ENCODE data around the gene DRAXIN. TPM values are rescaled to one million over a fixed set of nuclear protein-coding genes. Genes with fewer than 3 reads are reported as not detected.

Gene DRAXIN
- under 0.01 TPM in 1 of 2 replicates, not detected in the other for total RNA-seq

DNA sequence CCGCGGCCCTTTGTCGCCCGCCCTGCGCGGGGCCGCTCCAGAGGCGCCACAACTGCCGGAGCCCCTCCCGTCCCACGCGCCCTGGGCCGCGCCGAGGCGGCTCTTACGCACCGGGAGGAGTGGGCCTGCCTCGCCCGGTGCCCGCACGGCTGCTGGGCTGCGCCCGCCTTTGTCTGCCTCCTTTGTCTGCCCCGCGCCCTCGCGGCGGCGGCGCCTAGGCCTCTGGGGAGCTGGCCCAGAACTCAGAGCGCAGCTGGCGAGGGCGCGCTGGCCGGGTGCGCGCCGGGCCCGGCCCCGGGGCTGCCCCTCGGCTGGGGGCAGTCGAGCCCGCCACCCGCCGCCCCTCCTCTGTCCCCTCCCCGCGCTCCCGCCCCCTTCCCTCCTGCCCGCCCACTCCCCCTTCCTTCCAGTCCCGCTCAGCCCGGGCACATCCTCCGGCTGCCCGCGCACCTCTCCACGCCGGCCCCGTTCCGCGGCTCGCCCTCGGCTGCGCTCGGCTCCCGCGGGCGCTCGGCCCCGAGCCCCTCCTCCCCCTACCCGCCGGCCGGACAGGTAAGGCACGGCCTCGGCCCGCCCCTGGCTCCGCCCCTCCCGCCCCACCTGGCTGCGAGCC, at the start of gene DRAXIN:
DRAXIN (plus strand) TSS at position 409 of the 613 bp plus-strand sequence. CDS start 14,549 bp downstream, outside the sequence.

GRCh38 chr1:11654137-11654938, 37.2 kb upstream of the DRAXIN start, which contains the start of the genes FBXO2 and FBXO44:
Gene FBXO2, minus strand, starts transcription at chr1:11654429. Its CDS starts 89 bp downstream, at chr1:11654340.
Gene FBXO44, plus strand, starts transcription at chr1:11654877. Its CDS starts 959 bp downstream, at chr1:11655836.

DNA sequence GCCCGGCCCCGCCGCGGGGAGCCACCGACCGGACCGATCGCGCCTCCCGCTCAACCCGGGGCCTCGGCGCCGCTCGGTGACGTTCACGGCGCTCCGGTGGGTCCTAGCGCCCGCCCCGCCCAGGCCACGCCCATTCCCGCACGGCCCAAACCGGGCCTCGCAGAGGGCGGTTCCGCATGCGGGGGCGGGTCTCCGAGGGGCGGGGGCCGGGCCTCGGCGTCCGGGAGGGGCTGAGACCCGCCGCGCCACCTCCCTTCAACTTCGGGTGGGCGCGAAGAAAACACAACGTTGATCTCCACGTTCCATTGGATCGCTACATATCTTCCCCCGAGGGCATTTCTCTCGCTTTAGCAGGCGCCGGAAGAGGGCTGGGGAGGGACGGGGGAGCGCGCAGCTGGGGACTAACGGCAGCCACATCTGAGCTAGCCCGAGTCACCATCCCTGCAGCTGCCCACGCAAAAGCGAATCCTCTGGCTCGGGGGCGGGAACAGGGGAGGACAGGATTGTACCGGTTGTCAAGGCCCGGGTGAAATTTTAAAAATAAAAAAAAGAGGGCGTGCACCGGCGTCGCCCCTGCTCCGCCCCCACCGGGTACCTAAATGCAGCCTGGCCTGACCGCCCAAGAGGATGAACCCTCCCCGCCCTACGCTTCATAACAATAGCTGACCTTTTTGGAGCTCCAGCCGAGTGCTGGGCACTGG, 10.3 kb upstream of the DRAXIN start, which contains the start of gene MAD2L2:
MAD2L2 (minus strand) TSS at position 78 of the 701 bp plus-strand sequence. CDS start 547 bp downstream, outside the sequence.

DNA sequence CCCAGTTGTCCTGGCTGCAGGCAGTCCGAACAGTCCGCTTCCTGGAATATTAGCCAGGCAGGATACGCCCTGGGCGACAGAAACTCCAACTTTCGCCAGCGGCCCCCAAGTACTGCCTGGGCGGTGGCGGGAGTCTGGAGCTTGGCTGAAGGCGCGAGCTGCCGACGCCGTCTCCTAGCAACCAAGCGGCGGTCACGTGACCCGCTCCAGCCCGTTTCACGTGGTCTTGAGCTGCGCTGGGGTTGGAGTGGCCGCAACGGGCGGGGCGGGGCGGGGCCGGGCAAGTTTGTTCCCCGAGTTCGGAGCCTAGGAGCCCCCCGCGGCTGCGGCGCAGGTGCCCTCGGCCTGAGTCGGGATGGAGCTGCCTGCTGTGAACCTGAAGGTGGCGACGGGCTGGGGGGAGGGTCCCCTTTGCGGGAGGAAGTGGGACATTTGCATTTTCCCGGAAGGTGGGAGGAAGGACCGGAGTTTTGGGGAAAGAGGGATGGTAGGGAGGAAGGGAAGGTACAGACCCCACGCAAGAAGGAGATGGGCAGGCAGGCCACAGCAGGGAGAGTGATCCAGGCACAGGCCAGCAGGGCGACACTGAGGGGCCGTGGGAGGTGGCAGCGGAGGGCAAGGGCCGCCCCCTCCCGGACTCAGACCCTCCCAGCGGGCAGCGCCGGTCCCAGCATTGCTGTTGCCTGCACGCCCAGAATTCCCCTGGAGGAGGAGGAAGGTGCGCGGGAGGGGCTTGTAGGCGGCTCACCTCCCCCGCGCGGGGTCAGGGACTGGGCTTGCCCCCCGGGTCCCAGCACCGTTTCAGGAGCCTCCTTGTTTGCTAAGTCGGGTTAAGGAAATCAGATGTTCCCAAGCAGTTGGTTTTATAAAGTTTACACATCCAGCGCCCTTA, 44.6 kb downstream of the DRAXIN start, which contains the start of gene AGTRAP:
AGTRAP (plus strand) TSS at position 283 of the 892 bp plus-strand sequence; CDS start at position 356, 73 bp downstream.

GRCh38 chr1:11761988-11762406, 70.5 kb downstream of the DRAXIN start, which contains the start of gene C1orf167:
Gene C1orf167, plus strand, starts transcription at chr1:11762193. Its CDS starts 2,208 bp downstream, at chr1:11764401.

Other genes with a start within 250 kb of the DRAXIN start
- under 0.01 and 0.54 TPM in 2 replicates for gene DISP3, start 212.6 kb upstream of the DRAXIN start, total RNA-seq
- 41.8 and 135 TPM in 2 replicates for gene FBXO2, start 37.3 kb upstream of the DRAXIN start, total RNA-seq
- 20.7 and 33.4 TPM in 2 replicates for gene FBXO44, start 36.8 kb upstream of the DRAXIN start, total RNA-seq
- gene FBXO6, start 27.5 kb upstream of the DRAXIN start, total RNA-seq: 28.7 and 29.2 TPM in 2 replicates
- gene MAD2L2, start 10.6 kb upstream of the DRAXIN start, total RNA-seq: 42.3 and 56.1 TPM in 2 replicates
- gene AGTRAP, start 44.4 kb downstream of the DRAXIN start, total RNA-seq: 25.1 and 36.3 TPM in 2 replicates
- gene C1orf167, start 70.5 kb downstream of the DRAXIN start, total RNA-seq: 0.39 TPM in 1 of 2 replicates, not detected in the other
- gene MTHFR, start 114.3 kb downstream of the DRAXIN start, total RNA-seq: 29.1 and 33.0 TPM in 2 replicates
- 5.5 and 12.0 TPM in 2 replicates for gene CLCN6, start 114.5 kb downstream of the DRAXIN start, total RNA-seq
- gene NPPA, start 156.1 kb downstream of the DRAXIN start, total RNA-seq: not detected in 2 replicates
- not detected in 2 replicates for gene NPPB, start 167.2 kb downstream of the DRAXIN start, total RNA-seq
- 66.7 and 98.5 TPM in 2 replicates for gene KIAA2013, start 234.7 kb downstream of the DRAXIN start, total RNA-seq
- 186 and 269 TPM in 2 replicates for gene PLOD1, start 243.0 kb downstream of the DRAXIN start, total RNA-seq